GM21786 (cell line): Measurements from ENCODE around the gene HLA-DMB.

Source experiments
- ATAC-seq: cut with Tn5 transposase; IDR thresholded peaks from one replicate; pipeline ENCODE4 v1.9.1; 2021; ENCODE audit not compliant: unreplicated experiment

HLA-DMB gene

DNA sequence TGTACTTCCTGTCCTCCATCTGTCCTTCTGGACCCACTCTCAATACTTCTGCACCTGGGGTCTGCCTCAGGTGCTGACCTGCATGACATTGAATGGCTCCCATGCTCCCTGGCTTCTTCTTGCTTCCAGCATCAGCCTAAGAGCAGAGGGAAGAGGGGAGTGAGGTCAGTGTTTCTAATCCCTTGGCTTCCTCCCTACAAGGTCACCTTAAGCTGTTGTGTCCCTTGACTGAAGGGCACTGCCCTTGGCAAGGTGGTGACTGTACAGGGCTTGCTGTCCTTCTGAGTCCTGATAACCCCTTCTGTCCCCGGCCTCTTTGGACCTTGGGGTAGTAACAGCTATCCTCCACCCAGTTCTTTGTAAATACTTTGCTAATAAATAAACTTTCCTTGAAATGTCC, 9.6 kb downstream of the HLA-DMB start:
- ATAC-seq: no peak

DNA sequence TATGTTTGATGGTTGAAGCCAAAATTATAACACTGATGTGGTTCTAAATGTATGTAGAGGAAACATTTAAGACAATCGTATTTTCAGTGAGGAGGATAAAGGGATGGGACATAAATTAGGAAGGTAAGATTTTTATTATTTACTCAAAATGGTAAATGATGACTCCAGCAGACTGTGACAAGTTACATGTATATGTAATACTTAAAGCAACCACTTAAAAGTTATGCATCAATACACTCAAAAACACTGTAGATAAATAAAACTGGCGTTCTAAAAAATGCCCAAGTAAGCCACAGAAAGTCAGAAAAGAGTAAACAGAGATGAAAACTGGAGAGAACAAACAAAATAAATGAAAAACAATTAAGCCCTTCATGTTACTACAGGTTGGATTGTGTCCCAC, 18.7 kb downstream of the HLA-DMB start:
- ATAC-seq: no peak

DNA sequence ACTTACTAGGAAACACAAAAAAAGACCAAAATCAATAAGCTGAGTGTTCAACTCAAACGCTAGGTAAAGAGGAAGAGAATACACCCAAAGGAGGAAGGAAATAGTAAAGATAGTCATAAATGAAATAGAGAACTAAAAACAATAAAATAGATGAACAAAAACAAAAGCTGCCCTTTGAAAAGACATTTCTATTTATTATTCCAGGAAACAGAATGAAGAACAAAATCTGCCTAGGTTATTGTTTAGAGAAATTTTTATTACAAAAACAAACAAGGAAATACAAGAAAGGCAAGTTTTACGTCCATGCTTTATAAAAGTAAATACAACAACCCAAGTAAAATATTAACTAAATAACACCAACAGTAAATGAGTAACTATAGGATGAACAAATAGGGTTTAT, 20.1 kb downstream of the HLA-DMB start:
- ATAC-seq: no peak

DNA sequence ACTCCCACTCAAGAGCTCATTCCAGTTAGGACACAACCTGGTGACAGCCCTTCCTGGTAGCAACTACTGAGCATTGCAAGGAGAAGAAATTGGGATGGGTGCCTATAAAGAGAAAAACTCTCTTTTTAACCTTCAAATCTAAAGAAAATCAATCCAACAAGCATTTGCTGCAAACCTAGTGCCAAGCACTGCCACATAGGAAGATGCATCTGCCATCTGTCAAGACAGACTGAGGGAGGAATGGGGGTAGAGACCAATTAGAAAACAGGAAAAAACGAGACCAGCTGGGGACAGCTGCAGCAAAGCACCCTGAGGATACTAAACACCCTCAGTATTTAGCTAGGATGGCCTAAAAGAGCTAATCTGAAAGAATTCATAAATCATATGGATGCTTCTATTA, 27.9 kb downstream of the HLA-DMB start:
- ATAC-seq: no peak

DNA sequence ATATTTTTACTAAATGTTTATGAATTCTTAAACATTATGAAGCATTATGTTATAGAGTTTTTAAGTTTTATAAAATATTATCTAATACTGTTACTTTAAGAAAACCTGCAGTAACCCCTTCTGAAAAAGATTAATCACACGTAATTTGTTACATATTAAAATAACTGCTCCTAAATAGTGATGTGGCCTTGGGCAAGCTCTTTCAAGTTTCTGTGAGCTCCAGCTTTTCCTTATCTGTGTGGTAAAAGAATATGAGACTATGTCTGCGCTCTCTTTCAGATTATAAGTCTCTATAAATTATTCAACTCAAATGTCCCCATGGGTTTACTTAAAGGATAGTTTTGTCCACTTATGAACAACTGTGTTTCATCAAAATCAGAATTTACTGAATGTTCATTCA, 31.9 kb downstream of the HLA-DMB start:
- no peak for ATAC-seq

DNA sequence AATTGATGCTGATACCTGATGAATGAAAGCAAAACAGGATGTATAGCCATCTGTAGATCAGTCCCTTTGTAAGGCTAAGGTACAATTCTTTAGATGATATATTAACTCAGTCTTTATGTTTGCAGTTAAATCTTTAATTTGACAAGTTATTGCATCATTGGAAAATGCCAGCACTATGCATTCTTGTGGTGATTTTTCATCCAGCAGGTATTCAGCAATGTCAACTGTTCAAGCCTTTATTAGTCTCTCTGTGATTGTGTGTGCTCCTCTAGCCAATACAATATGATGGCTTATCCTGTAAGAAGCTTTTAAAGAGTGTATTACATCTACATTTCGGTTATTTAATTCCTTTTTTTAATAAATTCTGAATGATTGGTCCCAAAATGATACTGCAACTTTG, 34.3 kb downstream of the HLA-DMB start:
- no peak for ATAC-seq

DNA sequence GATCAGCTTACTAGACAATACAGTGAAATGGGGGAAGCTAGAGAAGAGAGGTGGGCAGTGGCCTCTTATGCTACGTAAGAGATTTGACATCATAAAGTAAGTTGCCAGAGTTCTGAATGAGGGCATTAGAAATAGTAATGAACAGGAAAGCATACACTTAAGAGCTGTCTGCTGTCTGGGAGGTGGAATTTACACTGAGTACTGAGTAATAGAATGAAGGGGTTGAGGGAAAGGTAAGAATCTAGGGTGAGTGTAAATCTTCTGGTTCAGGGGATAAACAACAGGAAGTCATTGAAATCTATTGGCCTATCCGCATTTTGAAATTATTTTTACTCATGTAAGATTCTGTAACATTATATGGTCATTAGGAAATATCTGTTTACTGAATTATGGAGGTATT, 35.8 kb downstream of the HLA-DMB start:
- ATAC-seq: no peak

DNA sequence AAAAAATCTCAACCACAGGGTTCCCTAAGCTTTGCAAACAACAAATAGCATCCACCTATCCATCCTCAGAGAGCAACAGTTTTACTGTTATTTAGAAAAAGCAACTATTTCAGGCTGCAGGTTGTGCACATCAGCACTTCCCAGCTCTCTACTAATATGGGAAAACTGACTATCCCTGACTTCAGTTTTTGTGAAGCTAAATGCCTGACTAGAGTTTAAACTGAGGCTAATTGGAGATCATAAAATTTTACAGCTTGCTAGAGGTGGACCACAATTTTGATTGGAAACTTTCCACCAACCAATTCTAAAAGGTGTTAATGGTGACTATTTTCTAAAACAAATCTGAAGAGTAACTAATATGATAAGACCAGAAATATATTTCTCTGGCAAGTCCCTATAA, 36.9 kb downstream of the HLA-DMB start:
- ATAC-seq: no peak

DNA sequence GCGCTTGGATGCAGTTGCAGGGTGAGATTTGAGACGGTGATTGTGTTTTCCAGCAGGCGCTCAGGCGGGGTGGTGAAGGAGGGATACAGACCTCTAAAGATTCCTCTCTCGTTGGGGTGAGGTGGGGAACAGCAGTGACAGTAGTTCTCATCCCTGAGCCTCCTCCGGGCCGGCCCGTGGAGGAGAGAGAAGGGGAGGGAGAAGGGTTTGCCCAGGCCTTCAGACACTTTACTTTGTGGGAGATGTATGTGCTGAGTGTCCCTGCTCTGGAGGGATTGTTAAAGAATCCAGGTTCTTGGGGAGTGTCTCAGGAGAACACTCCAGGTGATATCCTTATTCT, 45.9 kb downstream of the HLA-DMB start:
- ATAC-seq: peak; percentile 11

DNA sequence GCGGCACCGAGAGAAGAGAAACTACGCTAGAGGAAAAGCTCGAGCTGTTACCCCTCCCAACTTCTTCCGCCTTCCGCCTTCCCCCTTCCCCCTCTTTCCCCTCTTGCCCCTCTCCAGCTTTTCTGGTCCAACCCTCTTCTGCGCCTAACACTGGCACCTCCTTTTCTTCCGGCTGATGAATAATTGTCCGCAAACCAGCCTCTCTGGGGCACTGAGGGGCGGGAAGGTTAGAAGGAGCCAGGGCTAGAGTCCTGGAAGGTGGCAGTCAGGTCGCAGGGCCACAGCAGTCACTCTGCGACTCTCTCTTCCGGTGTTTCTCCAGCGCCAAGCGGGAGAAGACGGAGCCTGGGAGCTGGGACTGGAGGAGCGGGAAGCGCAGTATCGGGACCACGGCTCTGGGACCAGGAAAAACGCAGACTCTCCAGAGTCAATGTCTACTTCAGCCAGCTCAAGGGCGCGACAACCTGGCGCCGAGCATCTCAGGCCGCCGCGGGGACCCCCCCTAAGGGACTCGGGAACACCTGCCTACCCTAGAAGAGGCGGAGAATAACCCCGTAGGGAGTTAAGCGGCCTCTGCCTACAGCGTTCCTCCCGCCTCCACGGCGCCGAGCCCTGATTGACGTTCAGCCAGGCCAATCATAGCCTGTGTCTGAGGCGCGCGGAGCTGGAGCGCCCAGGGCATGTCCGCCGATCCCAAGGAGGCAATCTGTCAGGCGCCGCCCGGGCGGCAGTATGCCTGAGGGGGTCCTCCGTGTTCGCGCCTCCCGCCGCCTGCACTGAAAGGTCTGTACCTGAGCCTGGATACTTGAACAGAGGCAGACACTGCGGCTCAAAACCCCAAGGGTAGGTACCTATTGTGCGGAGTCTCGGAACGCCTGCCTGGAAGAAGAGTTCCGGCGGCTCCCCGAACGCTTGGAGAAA, 46.5 kb downstream of the HLA-DMB start:
- ATAC-seq: peak; percentile 98

DNA sequence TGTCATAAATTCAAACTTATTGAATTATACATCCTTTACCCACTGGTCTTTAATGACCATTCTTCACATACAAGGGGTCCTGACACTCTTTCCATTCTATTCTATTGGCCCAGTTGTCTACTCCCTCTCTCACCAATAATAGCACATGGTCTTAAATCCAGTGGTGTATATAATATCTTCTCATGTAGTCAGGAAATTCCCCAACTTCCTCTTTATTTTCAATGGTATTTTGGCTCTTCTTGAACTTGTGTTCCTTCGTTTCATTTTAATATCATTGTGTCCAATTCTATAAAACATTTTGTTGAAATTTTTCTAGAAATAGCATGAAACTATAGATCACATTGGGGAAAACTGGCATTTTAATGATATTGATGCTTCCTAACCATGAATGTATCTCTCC, 50.0 kb downstream of the HLA-DMB start:
- ATAC-seq: no peak

DNA sequence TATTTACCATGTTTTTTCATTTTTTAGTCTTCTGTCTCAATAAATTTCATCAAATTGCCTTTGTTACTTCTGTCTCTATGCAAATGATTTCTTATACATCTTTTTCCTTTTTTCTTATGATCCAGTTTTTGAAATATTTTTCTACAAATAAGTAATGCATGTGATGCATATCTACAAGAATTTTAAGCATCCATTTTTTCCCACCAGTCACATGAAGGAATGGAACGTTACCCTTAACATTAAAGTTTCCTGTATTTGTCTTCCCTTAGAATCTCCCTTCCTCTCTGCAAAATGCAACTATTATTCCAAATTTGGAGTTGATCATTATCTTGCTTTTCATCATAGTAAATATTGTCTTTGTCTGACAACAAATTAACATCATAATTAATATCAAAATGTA, 51.3 kb downstream of the HLA-DMB start:
- no peak for ATAC-seq

DNA sequence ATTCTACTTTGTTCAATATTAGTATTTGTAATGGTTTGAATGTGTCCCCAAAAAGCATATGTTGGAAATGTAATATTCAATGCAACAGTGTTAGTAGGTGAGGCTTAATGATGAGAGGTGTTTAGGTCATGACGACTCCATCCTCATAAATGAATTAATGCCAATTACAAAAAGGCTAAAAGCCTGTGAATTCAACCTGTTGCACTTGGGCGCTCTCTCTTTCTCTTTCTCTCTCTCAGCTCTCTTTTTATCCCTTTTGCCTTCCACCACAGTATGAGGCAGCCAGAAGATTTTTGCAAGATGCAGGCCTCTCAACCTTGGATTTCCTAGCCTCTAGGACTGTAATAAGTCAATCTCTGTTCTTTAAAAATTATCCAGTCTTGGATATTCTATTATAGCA, 52.3 kb downstream of the HLA-DMB start:
- ATAC-seq: no peak

DNA sequence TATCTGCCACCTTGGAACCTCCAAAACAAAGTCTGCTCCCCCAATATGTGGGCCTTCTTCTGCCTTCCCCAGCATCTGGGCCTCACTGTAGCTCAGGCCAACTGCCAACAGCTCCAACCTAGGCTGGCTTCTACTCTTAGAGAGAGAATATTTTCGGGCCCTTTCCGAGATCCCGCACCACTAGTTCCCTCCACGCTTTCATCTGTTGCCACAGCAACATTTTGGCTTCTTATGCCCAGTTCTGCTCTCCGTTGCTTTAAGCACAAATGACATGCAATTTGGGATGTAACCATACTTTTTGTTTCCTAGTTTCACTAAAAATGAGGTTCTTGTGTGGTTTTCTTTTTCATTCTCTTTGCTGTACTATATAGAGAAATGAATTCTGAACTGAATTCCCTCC, 53.2 kb downstream of the HLA-DMB start:
- no peak for ATAC-seq

DNA sequence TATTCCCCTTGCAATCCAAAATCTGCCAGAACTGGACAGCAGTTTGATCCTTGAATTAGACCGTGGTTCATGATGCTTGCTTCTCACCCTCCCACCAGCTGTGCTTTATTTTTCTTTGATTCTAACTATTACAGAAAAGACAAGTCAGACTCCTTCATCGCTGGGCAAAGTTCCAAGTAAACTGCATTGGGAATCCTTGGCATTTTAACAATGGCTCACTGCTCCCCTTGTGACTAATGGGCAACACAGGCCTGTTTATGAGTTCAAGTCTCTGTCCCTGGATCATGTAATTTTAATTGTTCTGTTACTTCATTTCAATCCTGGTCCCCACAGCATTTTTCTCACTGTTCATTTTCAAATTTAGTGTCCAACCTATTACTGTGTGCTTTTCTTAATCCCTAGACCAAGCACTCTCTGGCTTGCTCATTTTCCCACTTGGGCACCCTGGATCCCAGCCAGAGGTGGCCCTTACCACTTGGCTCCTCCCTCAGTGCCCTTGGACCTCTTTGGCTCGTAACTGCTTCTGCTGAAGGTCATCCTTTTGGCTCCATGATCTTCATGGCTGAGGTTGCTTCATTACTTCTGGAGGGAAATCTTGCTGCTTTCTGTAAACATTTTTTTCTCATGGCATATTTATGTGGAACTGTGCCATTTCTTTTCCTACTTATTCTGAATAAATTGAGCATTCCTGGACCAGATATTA, 54.0 kb downstream of the HLA-DMB start:
- ATAC-seq: no peak

DNA sequence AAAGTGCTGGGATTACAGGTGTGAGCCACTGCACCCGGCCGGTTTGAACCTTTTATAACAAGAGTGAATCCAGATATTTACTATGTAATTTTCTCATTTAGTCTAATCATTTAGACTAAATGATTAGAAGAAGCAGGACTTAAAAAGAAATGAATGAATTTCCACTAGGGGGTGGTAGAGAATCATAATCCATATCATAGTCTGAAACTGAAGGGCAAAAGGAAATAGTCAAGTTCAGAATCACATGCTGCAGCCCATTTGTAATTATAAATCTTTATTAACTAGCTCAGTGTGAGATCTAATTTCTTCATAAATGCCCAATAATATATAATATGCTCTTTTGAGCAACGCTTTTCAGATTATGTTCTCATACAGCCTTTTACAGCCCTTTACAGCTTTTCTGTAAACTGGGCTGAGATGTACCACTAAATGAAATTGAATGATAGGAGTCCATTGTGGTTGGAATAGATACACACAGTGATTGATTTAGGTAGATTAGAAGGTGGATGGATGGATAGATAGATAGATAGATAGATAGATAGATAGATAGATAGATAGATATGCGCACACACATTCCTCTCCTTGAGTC, 55.0 kb downstream of the HLA-DMB start:
- ATAC-seq: no peak
